HG02884 (cell line): ENCODE data around the gene CTAGE9.
"Not testable (repeated sequence)": the region's sequence is repeated elsewhere in the genome, so short reads cannot be mapped to it uniquely, and the experiment has no call there.

Experiments used
- ATAC-seq: cut with Tn5 transposase; IDR thresholded peaks from one replicate; pipeline ENCODE4 v1.9.1; 2021; ENCODE audit warnings: mild to moderate bottlenecking, moderate library complexity; ENCODE audit not compliant: unreplicated experiment

The CTAGE9 gene

DNA sequence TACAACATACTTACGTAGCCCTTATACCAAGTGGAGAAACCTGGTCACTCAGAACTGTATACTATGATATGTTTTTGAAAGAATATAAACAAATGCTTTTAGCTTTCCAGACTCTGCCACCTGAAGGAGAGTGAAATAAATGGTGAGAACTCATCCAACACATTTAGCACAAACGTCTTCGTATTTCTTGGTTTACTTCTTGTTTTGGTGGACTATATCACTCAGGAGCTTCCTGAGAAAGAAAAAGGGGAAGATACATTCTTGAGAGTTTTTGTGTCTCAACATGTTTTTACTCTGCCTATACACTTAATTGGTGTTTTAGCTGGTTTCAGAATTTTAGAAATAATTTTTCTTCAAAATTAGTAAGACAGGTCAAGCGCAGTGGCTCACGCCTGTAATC lies 19.4 kb upstream of the CTAGE9 start:
- no peak for ATAC-seq

- no peak for ATAC-seq
Observed at GRCh38 chr6:131729550-131729949, 18.7 kb upstream of the CTAGE9 start.

- ATAC-seq = no peak
Observed at GRCh38 chr6:131728296-131728939, 17.6 kb upstream of the CTAGE9 start.

DNA sequence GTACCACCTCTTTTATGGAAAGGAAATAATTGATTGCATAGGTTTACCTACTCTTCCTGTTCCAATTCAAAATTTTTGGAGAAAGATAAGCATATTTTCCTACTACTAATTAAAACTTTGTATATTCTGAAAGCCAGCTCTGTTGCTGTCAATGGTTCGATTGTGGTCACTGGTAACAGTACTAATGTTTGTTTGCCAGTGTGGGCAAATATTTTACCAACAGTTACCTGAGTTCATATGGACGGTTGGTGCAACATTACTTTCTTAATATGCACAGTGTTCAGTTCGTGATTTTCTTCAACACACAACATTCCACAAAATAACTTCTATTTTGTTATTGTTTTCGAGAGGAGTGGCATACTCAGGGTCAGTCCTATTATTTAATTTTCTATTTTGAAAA lies 17.1 kb upstream of the CTAGE9 start:
- ATAC-seq = no peak

- no peak for ATAC-seq
Observed at GRCh38 chr6:131727467-131727866, 16.6 kb upstream of the CTAGE9 start.

GRCh38 chr6:131724114-131724513 lies 13.3 kb upstream of the CTAGE9 start:
- no peak for ATAC-seq

DNA sequence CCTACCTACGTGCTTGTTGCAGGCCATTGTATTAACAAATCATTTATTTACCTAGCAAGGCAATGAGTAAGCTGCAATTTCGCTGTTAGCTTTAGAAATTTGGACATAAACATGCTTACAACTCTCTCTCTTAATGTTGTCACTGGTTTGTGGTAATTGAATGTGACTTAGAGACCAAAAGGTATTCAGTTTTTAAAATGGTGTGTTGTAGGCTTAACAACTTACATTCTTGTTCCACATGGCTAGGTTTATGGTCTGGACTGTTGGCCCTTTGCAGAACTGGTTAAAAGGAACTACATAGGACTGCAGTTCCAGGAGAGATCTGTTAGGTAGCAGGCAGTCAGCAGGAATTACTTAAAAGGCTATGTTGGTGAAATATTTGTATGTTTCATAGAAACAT lies 10.3 kb upstream of the CTAGE9 start:
- ATAC-seq = no peak

- no peak for ATAC-seq
Observed at GRCh38 chr6:131717836-131718542, 7.2 kb upstream of the CTAGE9 start.

GRCh38 chr6:131715567-131715966 lies 4.8 kb upstream of the CTAGE9 start:
- not testable (repeated sequence) for ATAC-seq

- not testable (repeated sequence) for ATAC-seq
Observed at GRCh38 chr6:131703905-131704304, 6.9 kb downstream of the CTAGE9 start.

DNA sequence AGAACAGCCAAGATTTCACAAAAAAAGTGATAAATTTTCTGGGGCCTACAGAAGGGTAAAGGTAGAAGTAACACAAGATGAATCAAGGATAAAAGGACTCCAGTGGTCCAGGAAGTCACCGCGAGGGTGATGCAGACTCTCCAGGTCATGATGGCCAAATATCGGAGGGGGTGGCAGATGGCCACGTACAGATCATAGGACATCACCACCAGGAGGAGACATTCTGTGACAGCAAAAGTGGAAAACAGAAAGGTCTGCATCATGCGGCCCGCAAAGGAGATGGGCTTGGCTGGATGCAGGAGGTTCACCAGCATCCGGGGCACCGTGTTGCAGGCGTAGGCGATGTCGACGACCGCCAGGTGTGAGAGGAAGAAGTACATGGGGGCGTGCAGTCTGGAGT lies 10.0 kb downstream of the CTAGE9 start:
- not testable (repeated sequence) for ATAC-seq

GRCh38 chr6:131696956-131697355 lies 13.9 kb downstream of the CTAGE9 start:
- ATAC-seq = no peak

- peak; percentile 95 for ATAC-seq
Observed at GRCh38 chr6:131694832-131695426, 15.9 kb downstream of the CTAGE9 start.

DNA sequence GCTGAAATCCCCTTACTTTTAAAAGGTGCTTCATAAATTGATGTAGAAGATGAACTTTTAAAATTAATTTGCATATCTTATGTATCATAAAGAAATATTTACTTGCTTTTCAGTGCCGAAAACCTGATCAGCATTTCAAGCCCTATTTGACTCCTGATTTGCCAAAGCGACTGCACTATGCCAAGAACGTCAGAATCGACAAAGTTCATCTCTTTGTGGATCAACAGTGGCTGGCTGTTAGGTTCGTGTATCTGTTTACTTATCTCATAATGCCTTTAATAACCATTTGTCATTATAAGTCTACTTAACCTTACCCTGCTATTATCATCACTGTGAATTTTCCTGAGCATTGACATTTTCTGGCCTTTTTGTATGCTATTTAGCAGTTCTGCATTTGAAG lies 17.4 kb downstream of the CTAGE9 start:
- ATAC-seq = no peak

GRCh38 chr6:131692589-131692988 lies 18.2 kb downstream of the CTAGE9 start:
- ATAC-seq = no peak

- ATAC-seq = no peak
Observed at GRCh38 chr6:131692031-131692430, 18.8 kb downstream of the CTAGE9 start.

- ATAC-seq = peak; percentile 71
Observed at GRCh38 chr6:131688286-131688685, 22.5 kb downstream of the CTAGE9 start.

DNA sequence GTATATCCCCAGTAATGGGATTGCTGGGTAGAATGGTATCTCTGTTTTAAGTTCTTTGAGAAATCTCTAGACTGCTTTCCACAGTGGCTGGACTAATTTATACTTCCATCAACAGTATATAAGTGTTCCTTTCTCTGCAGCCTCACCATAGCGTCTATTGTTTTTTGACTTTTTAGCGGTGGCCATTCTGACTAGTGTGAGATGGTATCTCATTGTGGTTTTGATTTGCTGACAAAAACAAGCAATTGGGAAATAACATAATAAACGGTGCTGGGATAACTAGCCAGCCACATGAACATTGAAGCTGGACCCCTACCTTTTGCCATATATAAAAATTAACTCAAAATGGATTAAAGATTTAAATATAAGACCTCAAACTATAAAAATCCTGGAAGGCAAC lies 23.8 kb downstream of the CTAGE9 start:
- no peak for ATAC-seq

- peak; percentile 59 for ATAC-seq
Observed at GRCh38 chr6:131685266-131685780, 25.5 kb downstream of the CTAGE9 start.

- peak; percentile 73 for ATAC-seq
Observed at GRCh38 chr6:131683479-131683878, 27.3 kb downstream of the CTAGE9 start.

GRCh38 chr6:131682442-131682841 lies 28.4 kb downstream of the CTAGE9 start:
- ATAC-seq = no peak

DNA sequence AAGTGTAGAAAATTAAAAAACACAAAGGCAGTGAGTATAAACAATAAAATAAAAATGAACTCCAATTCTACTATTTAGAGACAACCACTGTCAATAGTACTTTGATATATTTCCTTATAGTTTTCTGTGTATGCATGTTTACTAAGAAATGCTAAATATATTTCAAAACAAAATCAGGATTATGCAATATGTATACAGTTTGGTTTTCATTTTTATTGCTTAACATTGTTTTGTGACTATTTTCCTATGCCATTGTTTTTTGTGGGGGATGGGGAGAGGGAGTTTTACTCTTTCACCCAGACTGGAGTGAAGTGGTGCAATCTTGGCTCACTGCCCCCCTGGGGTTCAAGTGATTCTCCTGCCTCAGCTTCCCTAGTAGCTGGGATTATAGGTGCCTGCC lies 29.2 kb downstream of the CTAGE9 start:
- no peak for ATAC-seq
